Measurements from ENCODE around the gene MYRIP. TPM values are rescaled to one million over a fixed set of nuclear protein-coding genes. Genes with fewer than 3 reads are reported as not detected.

The MYRIP gene
- polyA plus RNA-seq, 1 experiment, result not detected

DNA sequence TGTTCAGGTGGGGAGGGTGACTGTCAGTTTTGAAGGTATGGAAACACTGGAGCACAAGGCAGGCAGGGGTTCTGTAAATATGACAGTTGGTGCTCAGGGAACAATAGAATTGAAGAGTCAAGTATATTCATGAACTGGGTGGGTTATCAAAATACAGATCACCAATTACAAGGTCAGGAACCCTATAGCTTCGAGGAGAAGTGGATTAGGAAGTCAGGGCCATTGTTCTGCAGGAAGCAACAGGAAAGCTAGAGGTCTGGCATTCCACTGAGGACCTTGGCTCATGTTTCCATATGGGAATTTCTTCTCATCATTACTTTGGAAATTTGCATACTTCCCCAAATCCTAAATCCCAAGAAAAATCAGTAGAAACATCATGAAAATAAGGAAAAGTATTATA, 125.9 kb downstream of the MYRIP start:
- ChIA-PET CTCF (no interaction called here), POLR2A (no interaction called here)
- Histone ChIP-seq H3K27me3 (ENCODE audit: control insufficient read depth, insufficient read depth, low read length) (no peaks in the 10 kb centered on the region), H3K4me3 (ENCODE audit: low read depth, low read length) (no peak overlapping the region), H3K27ac (ENCODE audit: low read depth, low read length) (no peak overlapping the region), H3K9me3 (ENCODE audit: control insufficient read depth, insufficient read depth, low read length) (peaks cover 7% of the 10 kb centered on the region; the same call in 1 of the 2 replicates)
- TF ChIP-seq, protein P1, sequence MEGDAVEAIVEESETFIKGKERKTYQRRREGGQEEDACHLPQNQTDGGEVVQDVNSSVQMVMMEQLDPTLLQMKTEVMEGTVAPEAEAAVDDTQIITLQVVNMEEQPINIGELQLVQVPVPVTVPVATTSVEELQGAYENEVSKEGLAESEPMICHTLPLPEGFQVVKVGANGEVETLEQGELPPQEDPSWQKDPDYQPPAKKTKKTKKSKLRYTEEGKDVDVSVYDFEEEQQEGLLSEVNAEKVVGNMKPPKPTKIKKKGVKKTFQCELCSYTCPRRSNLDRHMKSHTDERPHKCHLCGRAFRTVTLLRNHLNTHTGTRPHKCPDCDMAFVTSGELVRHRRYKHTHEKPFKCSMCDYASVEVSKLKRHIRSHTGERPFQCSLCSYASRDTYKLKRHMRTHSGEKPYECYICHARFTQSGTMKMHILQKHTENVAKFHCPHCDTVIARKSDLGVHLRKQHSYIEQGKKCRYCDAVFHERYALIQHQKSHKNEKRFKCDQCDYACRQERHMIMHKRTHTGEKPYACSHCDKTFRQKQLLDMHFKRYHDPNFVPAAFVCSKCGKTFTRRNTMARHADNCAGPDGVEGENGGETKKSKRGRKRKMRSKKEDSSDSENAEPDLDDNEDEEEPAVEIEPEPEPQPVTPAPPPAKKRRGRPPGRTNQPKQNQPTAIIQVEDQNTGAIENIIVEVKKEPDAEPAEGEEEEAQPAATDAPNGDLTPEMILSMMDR (IDR thresholded peaks at IDR 0.05; ENCODE audit: low read depth, low read length), result no peak
- no peak for DNase-seq (ENCODE audit: low read depth, low spot score)

DNA sequence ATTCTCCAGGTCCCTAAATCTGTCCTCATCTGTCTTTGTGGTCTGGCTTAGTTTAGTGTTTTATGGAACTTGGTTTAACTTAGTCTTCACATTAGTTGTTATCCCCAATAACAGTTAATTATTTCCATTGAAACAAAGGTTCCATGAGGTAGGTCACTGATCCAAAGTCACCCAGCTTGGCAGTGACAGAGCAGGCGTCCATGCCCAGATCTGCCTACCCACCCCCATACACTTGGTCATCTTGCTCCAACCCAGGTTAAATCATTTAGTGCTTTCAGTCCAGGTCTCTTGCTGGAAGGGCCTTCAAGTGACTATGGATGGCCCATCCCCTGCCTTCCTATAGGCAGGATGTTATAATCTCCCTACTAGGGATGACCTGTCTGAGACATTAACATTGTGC, 127.4 kb downstream of the MYRIP start:
- CTCF ChIA-PET, result no interaction called here
- Histone ChIP-seq H3K4me3 (ENCODE audit: low read depth, low read length) (no peak overlapping the region), H3K27ac (ENCODE audit: low read depth, low read length) (no peak overlapping the region), H3K9me3 (ENCODE audit: control insufficient read depth, insufficient read depth, low read length) (peaks cover 7% of the 10 kb centered on the region; the same call in 1 of the 2 replicates), H3K27me3 (ENCODE audit: control insufficient read depth, insufficient read depth, low read length) (no peaks in the 10 kb centered on the region)
- TF ChIP-seq, protein P1 (IDR thresholded peaks at IDR 0.05; ENCODE audit: low read depth, low read length), result no peak
- POLR2A ChIA-PET, result no interaction called here
- no peak for DNase-seq (ENCODE audit: low read depth, low spot score)

DNA sequence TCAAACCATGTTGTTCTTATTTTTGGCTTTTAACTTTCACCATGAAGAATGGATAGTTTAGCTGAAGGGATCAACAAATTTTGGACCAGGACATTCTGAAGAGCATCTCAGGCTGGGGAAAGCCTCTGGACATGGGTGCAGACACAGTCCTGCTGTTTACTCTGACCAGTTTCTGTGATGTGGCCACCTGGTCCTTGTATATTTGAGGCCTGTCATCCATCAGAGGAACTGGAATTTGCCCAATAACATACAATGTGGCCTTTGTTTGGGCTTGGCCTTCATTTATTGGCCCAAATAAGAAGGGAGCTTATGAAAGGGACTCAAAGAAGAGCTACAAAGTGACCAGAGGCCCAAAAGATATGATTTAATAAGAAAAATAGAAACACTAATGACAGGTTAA, 127.9 kb downstream of the MYRIP start:
- Histone ChIP-seq H3K27me3 (ENCODE audit: control insufficient read depth, insufficient read depth, low read length) (no peaks in the 10 kb centered on the region), H3K27ac (ENCODE audit: low read depth, low read length) (no peak overlapping the region), H3K4me3 (ENCODE audit: low read depth, low read length) (no peak overlapping the region), H3K9me3 (ENCODE audit: control insufficient read depth, insufficient read depth, low read length) (peaks cover 7% of the 10 kb centered on the region; the same call in 1 of the 2 replicates)
- no peak for DNase-seq (ENCODE audit: low read depth, low spot score)
- ChIA-PET CTCF (no interaction called here), POLR2A (no interaction called here)
- TF ChIP-seq, protein P1 (IDR thresholded peaks at IDR 0.05; ENCODE audit: low read depth, low read length), result no peak

DNA sequence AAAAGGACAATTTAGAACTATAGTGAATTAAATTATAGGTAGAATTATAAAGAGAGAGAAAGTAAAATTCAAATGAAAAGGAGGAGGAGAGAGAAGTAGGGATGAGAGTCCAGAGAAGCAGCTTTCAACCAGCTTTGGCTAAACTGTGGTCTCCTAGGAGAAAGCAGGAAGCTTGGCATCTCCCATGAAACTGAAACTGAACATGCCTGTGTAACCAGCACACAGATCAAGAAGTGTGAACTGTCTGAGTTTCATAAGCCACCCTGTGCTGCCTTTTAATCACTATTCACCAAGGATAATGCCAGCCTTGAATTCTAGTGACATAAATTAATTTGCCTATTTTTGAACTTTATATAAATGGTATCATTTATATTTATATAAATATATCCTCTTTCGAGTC, 128.5 kb downstream of the MYRIP start:
- no peak overlapping the region for H3K4me3 ChIP-seq (ENCODE audit: low read depth, low read length)
- ChIA-PET POLR2A (no interaction called here), CTCF (no interaction called here)
- H3K27ac ChIP-seq (ENCODE audit: low read depth, low read length), result no peak overlapping the region
- H3K9me3 ChIP-seq (ENCODE audit: control insufficient read depth, insufficient read depth, low read length), result peaks cover 7% of the 10 kb centered on the region; the same call in 1 of the 2 replicates
- no peaks in the 10 kb centered on the region for H3K27me3 ChIP-seq (ENCODE audit: control insufficient read depth, insufficient read depth, low read length)
- DNase-seq (ENCODE audit: low read depth, low spot score), result no peak
- TF ChIP-seq, protein P1 (IDR thresholded peaks at IDR 0.05; ENCODE audit: low read depth, low read length), result no peak

DNA sequence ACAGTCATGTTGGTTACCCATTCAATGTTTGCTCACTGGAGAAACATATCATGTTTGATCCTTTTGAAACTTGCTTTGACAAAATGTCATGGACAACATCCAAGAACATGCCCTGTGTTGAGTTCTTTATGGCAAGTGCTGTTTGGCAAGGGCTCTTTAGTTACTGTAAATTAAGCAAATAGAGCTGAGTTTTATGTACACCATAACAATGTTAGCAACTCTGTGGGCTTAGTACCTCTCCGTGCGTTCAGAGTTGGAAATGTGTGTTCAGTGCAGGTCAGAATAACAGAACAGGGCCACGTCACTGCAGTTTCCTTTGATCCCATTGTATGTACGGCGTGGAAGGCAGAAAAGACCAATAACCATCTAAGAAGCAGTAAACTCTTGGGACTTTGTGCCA, 132.5 kb downstream of the MYRIP start:
- Histone ChIP-seq H3K4me3 (ENCODE audit: low read depth, low read length) (no peak overlapping the region), H3K27me3 (ENCODE audit: control insufficient read depth, insufficient read depth, low read length) (no peaks in the 10 kb centered on the region), H3K27ac (ENCODE audit: low read depth, low read length) (no peak overlapping the region), H3K9me3 (ENCODE audit: control insufficient read depth, insufficient read depth, low read length) (0 out of 2 replicates have a peak, but pooled peaks cover 2% of the 10 kb centered on the region)
- DNase-seq (ENCODE audit: low read depth, low spot score), result no peak
- TF ChIP-seq, protein P1 (IDR thresholded peaks at IDR 0.05; ENCODE audit: low read depth, low read length), result no peak
- POLR2A ChIA-PET, result no interaction called here
- CTCF ChIA-PET, result no interaction called here
